SK-N-MC (cell line): ENCODE results near the gene ZNF618.

Source experiments
- EZH2 ChIP-seq: fragments of 200-600 bp; sonication (generic); IDR thresholded peaks from one replicate; pipeline ENCODE4 v1.6.1; 2017; ENCODE audit warnings: antibody characterized with exemption
- FOXP2 ChIP-seq: optimal IDR thresholded peaks from 2 replicates; pipeline ENCODE3; 2011; ENCODE audit warnings: mild to moderate bottlenecking, moderate library complexity; ENCODE audit not compliant: insufficient read depth; ENCODE audit errors: extremely low read length, control extremely low read depth
- POLR2AphosphoS5 ChIP-seq: IDR thresholded peaks from 2 replicates; pipeline ENCODE4 v1.6.1; 2012; ENCODE audit warnings: mild to moderate bottlenecking, low read depth, low read length, borderline replicate concordance

- TF ChIP-seq POLR2AphosphoS5 (no peak), EZH2 (no peak), FOXP2 (no peak)
These were observed 124.7 kb downstream of the ZNF618 start for GRCh38 chr9:114000671-114001409.
